Parathyroid adenoma (tissue), 2 donors: ENCODE measurements around the gene BBS4.
A peak's percentile ranks its signal among the peaks of the same experiment; 100 is the strongest.
"Not testable (repeated sequence)": the region's sequence is repeated elsewhere in the genome, so short reads cannot be mapped to it uniquely, and the experiment has no call there.

Source experiments
- H2AFZ ChIP-seq: fragments of 300-600 bp; sonication (generic); one replicate; pipeline ENCODE4 v1.7.0; 2017; ENCODE audit warnings: antibody characterized with exemption, mild to moderate bottlenecking
- H3K27ac ChIP-seq: fragments of 300-600 bp; sonication (generic); one replicate; pipeline ENCODE4 v1.7.0; 2017
- H3K27me3 ChIP-seq: fragments of 300-600 bp; sonication (generic); one replicate; pipeline ENCODE4 v1.7.0; 2017; ENCODE audit warnings: low read length; ENCODE audit not compliant: control insufficient read depth, insufficient read depth
- H3K36me3 ChIP-seq: fragments of 300-600 bp; sonication (generic); one replicate; pipeline ENCODE4 v1.7.0; 2017; ENCODE audit warnings: low read length; ENCODE audit not compliant: control insufficient read depth, insufficient read depth
- H3K4me1 ChIP-seq: fragments of 300-600 bp; sonication (generic); one replicate; pipeline ENCODE4 v1.7.0; 2017; ENCODE audit warnings: control low read depth
- H3K4me2 ChIP-seq: fragments of 300-600 bp; sonication (generic); one replicate; pipeline ENCODE4 v1.7.0; 2017; ENCODE audit warnings: low read length
- H3K4me3 ChIP-seq: fragments of 300-600 bp; sonication (generic); one replicate; pipeline ENCODE4 v1.7.0; 2017; ENCODE audit warnings: low read depth, low read length
- H3K79me2 ChIP-seq: fragments of 300-600 bp; sonication (generic); one replicate; pipeline ENCODE4 v1.7.0; 2017; ENCODE audit warnings: control low read depth
- H3K9ac ChIP-seq: fragments of 300-600 bp; sonication (generic); one replicate; pipeline ENCODE4 v1.7.0; 2017; ENCODE audit warnings: mild to moderate bottlenecking
- H3K9me3 ChIP-seq: fragments of 300-600 bp; sonication (generic); one replicate; pipeline ENCODE4 v1.7.0; 2017; ENCODE audit warnings: low read length; ENCODE audit not compliant: control insufficient read depth
- TF ChIP-seq, protein P1 (sequence below): fragments of 300-600 bp; sonication (generic); IDR thresholded peaks from one replicate; pipeline ENCODE4 v1.7.0; 2017; ENCODE audit warnings: antibody characterized with exemption, mild to moderate bottlenecking
- donor health status: primary hyperparathyroidism.

BBS4 gene

DNA sequence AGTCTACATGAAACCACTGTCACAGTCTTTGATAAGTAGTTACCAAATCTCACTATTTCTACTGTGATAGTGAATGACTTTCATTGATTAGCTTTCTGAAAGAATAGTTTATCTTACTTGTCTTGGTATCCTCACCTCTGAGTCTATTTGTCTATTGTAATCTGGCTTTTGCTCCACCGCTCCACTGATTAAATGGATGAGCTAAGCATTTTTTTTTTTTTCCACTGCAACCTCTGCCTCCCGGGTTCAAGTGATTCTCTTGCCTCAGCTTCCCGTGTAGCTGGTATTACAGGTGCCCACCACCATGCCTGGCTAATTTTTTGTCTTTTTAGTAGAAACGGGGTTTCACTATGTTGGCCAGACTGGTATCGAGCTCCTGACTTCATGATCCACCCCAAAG, 12.9 kb downstream of the BBS4 start:
- no peak overlapping the region for H3K4me2 ChIP-seq
- H3K27ac ChIP-seq = no peak overlapping the region
- no peaks in the 10 kb centered on the region for H3K4me1 ChIP-seq
- no peak overlapping the region for H3K9ac ChIP-seq
- H2AFZ ChIP-seq = no peak overlapping the region
- H3K79me2 ChIP-seq = no peaks in the 10 kb centered on the region
- no peaks in the 10 kb centered on the region for H3K27me3 ChIP-seq
- TF ChIP-seq, protein P1, sequence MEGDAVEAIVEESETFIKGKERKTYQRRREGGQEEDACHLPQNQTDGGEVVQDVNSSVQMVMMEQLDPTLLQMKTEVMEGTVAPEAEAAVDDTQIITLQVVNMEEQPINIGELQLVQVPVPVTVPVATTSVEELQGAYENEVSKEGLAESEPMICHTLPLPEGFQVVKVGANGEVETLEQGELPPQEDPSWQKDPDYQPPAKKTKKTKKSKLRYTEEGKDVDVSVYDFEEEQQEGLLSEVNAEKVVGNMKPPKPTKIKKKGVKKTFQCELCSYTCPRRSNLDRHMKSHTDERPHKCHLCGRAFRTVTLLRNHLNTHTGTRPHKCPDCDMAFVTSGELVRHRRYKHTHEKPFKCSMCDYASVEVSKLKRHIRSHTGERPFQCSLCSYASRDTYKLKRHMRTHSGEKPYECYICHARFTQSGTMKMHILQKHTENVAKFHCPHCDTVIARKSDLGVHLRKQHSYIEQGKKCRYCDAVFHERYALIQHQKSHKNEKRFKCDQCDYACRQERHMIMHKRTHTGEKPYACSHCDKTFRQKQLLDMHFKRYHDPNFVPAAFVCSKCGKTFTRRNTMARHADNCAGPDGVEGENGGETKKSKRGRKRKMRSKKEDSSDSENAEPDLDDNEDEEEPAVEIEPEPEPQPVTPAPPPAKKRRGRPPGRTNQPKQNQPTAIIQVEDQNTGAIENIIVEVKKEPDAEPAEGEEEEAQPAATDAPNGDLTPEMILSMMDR = no peak
- H3K9me3 ChIP-seq = no peaks in the 10 kb centered on the region
- no peak overlapping the region for H3K4me3 ChIP-seq
- H3K36me3 ChIP-seq = no peaks in the 10 kb centered on the region

DNA sequence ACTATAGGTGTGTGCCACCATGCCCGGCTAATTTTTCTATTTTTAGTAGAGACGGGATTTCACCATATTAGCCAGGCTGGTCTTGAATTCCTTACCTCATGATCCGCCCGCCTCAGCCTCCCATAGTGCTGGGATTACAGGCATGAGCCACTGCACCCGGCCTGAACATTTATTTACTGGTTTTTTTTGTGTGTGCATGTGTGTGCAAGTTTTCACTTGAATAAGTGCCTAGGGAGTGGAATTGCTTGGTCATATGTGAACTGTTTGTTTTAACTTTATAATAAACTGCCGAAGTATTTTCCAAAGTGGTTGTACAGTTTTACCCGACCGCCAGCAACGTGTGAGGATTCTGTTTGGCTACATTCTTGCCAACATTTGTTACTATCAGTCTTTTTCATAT, 14.1 kb downstream of the BBS4 start:
- Histone ChIP-seq H3K27me3 (no peaks in the 10 kb centered on the region), H3K27ac (no peak overlapping the region), H3K36me3 (no peaks in the 10 kb centered on the region), H2AFZ (no peak overlapping the region), H3K4me1 (no peaks in the 10 kb centered on the region), H3K79me2 (no peaks in the 10 kb centered on the region), H3K4me2 (no peak overlapping the region), H3K4me3 (no peak overlapping the region), H3K9ac (no peak overlapping the region), H3K9me3 (no peaks in the 10 kb centered on the region)
- TF ChIP-seq, protein P1 = no peak

DNA sequence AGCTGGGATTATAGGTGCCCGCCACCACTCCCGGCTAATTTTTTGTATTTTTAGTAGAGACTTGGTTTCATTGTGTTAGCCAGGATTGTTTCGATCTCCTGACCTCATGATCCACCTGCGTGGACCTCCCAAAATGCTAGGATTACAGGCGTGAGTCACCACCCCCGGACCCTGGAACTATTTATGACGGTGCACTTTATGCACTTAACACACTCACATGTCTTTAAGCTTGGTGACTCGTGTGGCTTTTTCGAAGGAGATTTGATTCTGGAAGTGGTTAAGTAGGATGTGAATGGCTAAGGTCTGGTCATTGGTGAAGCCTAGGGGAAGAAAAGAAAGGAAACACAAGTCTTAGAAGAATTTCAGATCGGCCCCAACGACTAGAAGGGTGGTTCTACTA, 20.3 kb downstream of the BBS4 start:
- Histone ChIP-seq H3K27ac (no peak overlapping the region), H3K4me2 (no peak overlapping the region), H3K79me2 (no peaks in the 10 kb centered on the region), H2AFZ (no peak overlapping the region), H3K27me3 (no peaks in the 10 kb centered on the region), H3K4me3 (no peak overlapping the region), H3K9me3 (no peaks in the 10 kb centered on the region), H3K4me1 (no peaks in the 10 kb centered on the region), H3K9ac (no peak overlapping the region), H3K36me3 (no peaks in the 10 kb centered on the region)
- TF ChIP-seq, protein P1 = no peak

DNA sequence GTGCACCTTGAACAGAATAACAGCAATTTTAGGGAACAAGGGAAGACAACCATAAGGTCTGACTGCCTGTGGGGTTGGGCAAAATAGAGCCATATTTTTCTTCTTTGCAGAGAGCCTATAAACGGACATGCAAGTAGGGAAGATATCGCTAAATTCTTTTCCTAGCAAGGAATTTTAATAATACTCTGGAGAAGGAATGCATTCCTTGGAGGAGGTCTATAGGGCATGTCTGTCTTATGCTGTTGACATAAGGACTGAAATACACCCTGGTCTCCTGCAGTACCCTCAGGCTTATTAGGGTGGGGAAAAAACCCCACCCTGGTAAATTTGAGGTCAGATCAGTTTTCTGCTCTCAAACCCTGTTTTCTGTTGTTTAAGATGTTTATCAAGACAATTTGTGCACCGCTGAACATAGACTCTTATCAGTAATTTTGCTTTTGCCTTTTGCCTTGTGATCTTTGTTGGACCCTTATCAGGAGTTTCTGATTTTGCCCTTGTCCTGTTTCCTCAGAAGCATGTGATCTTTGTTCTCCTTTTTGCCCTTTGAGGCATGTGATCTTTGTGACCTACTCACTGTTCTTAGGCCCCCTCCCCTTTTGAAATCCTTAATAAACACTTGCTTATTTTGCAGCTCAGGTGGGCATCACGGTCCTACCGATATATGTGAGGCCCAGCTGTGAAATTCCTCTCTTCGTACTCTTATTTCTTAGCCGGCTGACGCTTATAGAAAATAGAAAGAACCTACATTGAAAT, 22.7 kb downstream of the BBS4 start:
- not testable (repeated sequence) for H3K4me3 ChIP-seq, H3K27ac ChIP-seq, H3K4me1 ChIP-seq, H3K9me3 ChIP-seq, H3K4me2 ChIP-seq, H3K27me3 ChIP-seq, H3K79me2 ChIP-seq, H3K9ac ChIP-seq, H3K36me3 ChIP-seq, H2AFZ ChIP-seq

DNA sequence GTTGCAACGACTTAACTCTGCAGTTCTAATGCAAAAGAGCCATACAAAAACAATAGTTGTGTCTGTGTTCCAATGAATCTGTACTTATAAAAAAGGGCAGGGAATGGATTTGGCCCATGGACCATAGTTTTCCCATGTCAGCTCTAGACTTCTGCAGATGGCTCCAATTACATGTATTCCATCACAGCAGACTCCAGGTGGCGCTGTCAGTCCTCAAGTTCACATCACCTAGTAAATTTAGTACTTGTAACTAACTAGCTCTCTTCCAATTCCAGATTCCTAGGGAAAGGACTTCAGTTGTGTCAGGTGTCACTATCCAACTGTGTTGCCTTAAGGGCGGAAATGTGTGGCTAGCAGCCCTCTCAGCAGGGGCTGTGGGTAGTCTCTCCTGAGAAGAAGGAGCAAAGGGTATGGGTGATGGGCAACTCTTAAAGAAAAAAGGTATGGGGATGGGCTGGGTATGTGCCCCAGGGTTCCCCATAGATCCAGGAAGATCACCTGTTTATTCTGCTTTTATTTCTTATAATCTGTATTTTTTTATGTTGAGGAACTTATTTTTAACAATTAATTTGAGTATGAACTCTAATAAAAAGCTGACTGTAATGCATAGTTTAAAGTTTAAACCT, 36.2 kb downstream of the BBS4 start:
- no peak overlapping the region for H3K9ac ChIP-seq
- no peaks in the 10 kb centered on the region for H3K4me1 ChIP-seq
- TF ChIP-seq, protein P1 = peak; percentile 53
- no peak overlapping the region for H2AFZ ChIP-seq
- no peaks in the 10 kb centered on the region for H3K27me3 ChIP-seq
- no peaks in the 10 kb centered on the region for H3K36me3 ChIP-seq
- no peaks in the 10 kb centered on the region for H3K79me2 ChIP-seq
- no peak overlapping the region for H3K4me3 ChIP-seq
- no peak overlapping the region for H3K27ac ChIP-seq
- H3K4me2 ChIP-seq = no peak overlapping the region
- no peaks in the 10 kb centered on the region for H3K9me3 ChIP-seq
